Bronchial epithelial cell (primary cell): ENCODE measurements around the gene BICD2. TPM values are rescaled to one million over a fixed set of nuclear protein-coding genes. Genes with fewer than 3 reads are reported as not detected.

ENCODE experiments used
- DNase-seq: peaks from one replicate; pipeline ENCODE4 v3.0.0-alpha.2; 2010; ENCODE audit warnings: low read depth
- FAIRE-seq: peaks from 2 replicates; lab custom pipeline; 2011; peaks lifted over from hg19 to GRCh38; lab: Jason Lieb, UNC
- H3K27me3 ChIP-seq: 2 replicates; pipeline ENCODE4 v1.5.1; 2011; ENCODE audit warnings: low read length; ENCODE audit not compliant: control insufficient read depth, insufficient read depth
- H3K36me3 ChIP-seq: 2 replicates; pipeline ENCODE4 v1.5.1; 2011; ENCODE audit warnings: low read length; ENCODE audit not compliant: control insufficient read depth, insufficient read depth
- H3K4me3 ChIP-seq: 2 replicates; pipeline ENCODE4 v1.5.1; 2011; ENCODE audit warnings: mild to moderate bottlenecking, low read depth, low read length, control low read depth
- CTCF ChIP-seq: IDR thresholded peaks from 2 replicates; pipeline ENCODE4 v1.5.1; 2011; ENCODE audit warnings: mild to moderate bottlenecking, moderate library complexity, low read length, control low read depth, inconsistent platforms; ENCODE audit not compliant: insufficient read depth, severe bottlenecking
- total RNA-seq: library from RNA; depleted of rRNA; stranded (reverse); fragments of >200 nt; gene quantifications from 2 replicates; pipeline ENCODE4 v1.2.1, GENCODE V29; 2014

Gene BICD2
- total RNA-seq, 1 donor from 2014 or later: 92.7 TPM

- Histone ChIP-seq H3K4me3 (no peak overlapping the region), H3K36me3 (no peaks in the 10 kb centered on the region), H3K27me3 (no peaks in the 10 kb centered on the region)
- DNase-seq (no peak), FAIRE-seq (no peak)
- TF ChIP-seq CTCF: no peak
These were observed 60.1 kb downstream of the BICD2 start for GRCh38 chr9:92704528-92704927.

- Histone ChIP-seq H3K36me3 (no peaks in the 10 kb centered on the region), H3K4me3 (no peak overlapping the region), H3K27me3 (no peaks in the 10 kb centered on the region)
- FAIRE-seq: no peak
- TF ChIP-seq CTCF: no peak
- DNase-seq: no peak
These were observed 68.0 kb downstream of the BICD2 start for GRCh38 chr9:92696619-92697018.

- DNase-seq (no peak), FAIRE-seq (no peak)
- Histone ChIP-seq H3K36me3 (no peaks in the 10 kb centered on the region), H3K27me3 (no peaks in the 10 kb centered on the region), H3K4me3 (no peak overlapping the region)
- no peak for TF ChIP-seq CTCF
These were observed 77.7 kb downstream of the BICD2 start for GRCh38 chr9:92686954-92687353.

GRCh38 chr9:92685022-92685421 is 79.6 kb downstream of the BICD2 start:
- H3K4me3 ChIP-seq: no peak overlapping the region
- no peak for DNase-seq
- no peaks in the 10 kb centered on the region for H3K27me3 ChIP-seq
- no peaks in the 10 kb centered on the region for H3K36me3 ChIP-seq
- TF ChIP-seq CTCF: no peak
- no peak for FAIRE-seq

- Histone ChIP-seq H3K4me3 (no peak overlapping the region), H3K27me3 (no peaks in the 10 kb centered on the region), H3K36me3 (no peaks in the 10 kb centered on the region)
- no peak for TF ChIP-seq CTCF
- no peak for DNase-seq
- no peak for FAIRE-seq
These were observed 82.4 kb downstream of the BICD2 start for GRCh38 chr9:92682269-92682668.
